ENCODE measurements around the gene PABPC3. TPM values are rescaled to one million over a fixed set of nuclear protein-coding genes. Genes with fewer than 3 reads are reported as not detected.

PABPC3 gene
- total and polyA plus RNA-seq, 2 of the 4 experiments (the other 2 are of a cell fraction) = 0.15 to 0.18 TPM

DNA sequence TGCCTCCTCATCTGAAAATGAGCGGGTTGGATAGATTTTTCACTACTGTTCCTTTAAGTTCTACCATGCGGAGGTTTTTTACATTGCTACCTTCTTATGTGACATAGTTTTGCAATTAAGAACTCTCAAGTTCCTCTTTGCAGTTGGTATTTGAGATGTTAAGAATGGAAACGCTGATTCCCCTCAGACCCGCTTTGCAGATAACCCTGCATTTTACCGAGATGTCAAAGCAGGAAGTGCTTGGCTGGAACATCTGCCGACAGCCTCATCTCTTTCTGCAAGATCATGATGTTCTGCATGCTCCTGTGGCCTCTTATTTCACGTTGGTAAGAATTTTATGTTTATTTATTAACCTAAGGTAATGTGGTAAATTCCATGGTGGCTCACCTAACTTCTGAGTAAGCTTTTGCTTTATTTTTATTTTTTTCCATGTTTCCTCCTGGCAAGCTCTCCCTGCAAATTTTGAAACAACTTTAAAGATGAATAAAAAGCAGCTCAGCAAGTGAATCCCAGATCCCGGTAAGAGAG, 22.5 kb downstream of the PABPC3 start:
- Histone ChIP-seq H3K27ac (ENCODE audit: insufficient read depth, low read length) (no peak overlapping the region), H4K8ac (ENCODE audit: low read depth in 2 of 2, low read length in 2 of 2) (no peak overlapping the region), H3K79me1 (ENCODE audit: low read depth in 1 of 2, low read length in 2 of 2) (no peaks in the 10 kb centered on the region), H3K4me1 (ENCODE audit: control insufficient read depth, insufficient read depth, low read length) (no peaks in the 10 kb centered on the region), H3K9ac (ENCODE audit: low read depth, low read length) (no peak overlapping the region), H2AFZ (replicated peaks; ENCODE audit: low read length, poor library complexity) (no peak overlapping the region), H4K5ac (ENCODE audit: low read depth, low read length) (no peak overlapping the region), H2BK120ac (ENCODE audit: low read depth, low read length) (no peak overlapping the region), H3K36me3 (ENCODE audit: control insufficient read depth, insufficient read depth, low read length) (no peaks in the 10 kb centered on the region), H4K91ac (ENCODE audit: insufficient read depth, low read depth, low read length) (no peak overlapping the region), H2AK5ac (ENCODE audit: low read depth, low read length) (no peak overlapping the region), H2AK9ac (replicated peaks; ENCODE audit: low read depth, low read length, poor library complexity) (no peak overlapping the region), H4K20me1 (ENCODE audit: insufficient read depth, low read length) (no peaks in the 10 kb centered on the region), H3K14ac (replicated peaks; ENCODE audit: low read depth, low read length) (no peak overlapping the region), H3K9me1 (ENCODE audit: insufficient read depth, low read length) (no peaks in the 10 kb centered on the region), H3K4me3 (ENCODE audit: insufficient read depth, low read depth, low read length) (no peak overlapping the region), H3K4ac (ENCODE audit: low read depth, low read length) (no peak overlapping the region), H3K27me3 (ENCODE audit: control insufficient read depth, insufficient read depth, low read length) (peaks cover 2% of the 10 kb centered on the region), H2BK5ac (ENCODE audit: low read depth, low read length, poor library complexity, severe bottlenecking) (no peak overlapping the region), H3K23ac (ENCODE audit: low read depth, low read length) (no peak overlapping the region), H3K56ac (ENCODE audit: extremely low read depth, insufficient read depth, low read length) (no peak overlapping the region), H3K4me2 (ENCODE audit: low read depth, low read length) (no peak overlapping the region), H2BK20ac (ENCODE audit: low read depth, low read length) (no peak overlapping the region), H3K9me3 (ENCODE audit: control insufficient read depth, insufficient read depth, low read length) (no peaks in the 10 kb centered on the region), H3K18ac (ENCODE audit: low read depth, low read length) (no peak overlapping the region), H2BK15ac (ENCODE audit: low read depth, low read length) (no peak overlapping the region)
- no peak for ATAC-seq (ENCODE audit: low read depth)
- in situ Hi-C loops (cut with MboI; ENCODE audit: low sequenced_read_pairs) = no loop called here
- CTCF ChIA-PET = no interaction called here
- no peak for DNase-seq
- POLR2A ChIA-PET (ENCODE audit: unreplicated experiment) = no interaction called here
- dilution Hi-C loops (cut with HindIII; ENCODE audit: low sequenced_read_pairs, unreplicated experiment) = no loop called here
- no CpG with 5 or more reads among the region's 8 CpGs for WGBS, 2 experiments (ENCODE audit: extremely low coverage in 2 of 2, insufficient read length in 1 of 2)
- TF ChIP-seq BHLHE40 (IDR thresholded peaks at IDR 0.05; ENCODE audit: low read depth, low read length) (no peak), RCOR1 (IDR thresholded peaks at IDR 0.05; ENCODE audit: insufficient replicate concordance, low read length) (no peak), MAFK (IDR thresholded peaks at IDR 0.05; ENCODE audit: low read depth, low read length) (no peak), POLR2A (IDR thresholded peaks at IDR 0.05; ENCODE audit: low read depth, low read length) (no peak), RAD21 (IDR thresholded peaks at IDR 0.05; ENCODE audit: low read length) (no peak), NFE2L2 (IDR thresholded peaks at IDR 0.05; ENCODE audit: low read depth, low read length) (no peak)
- no TSS peak for BruUV-seq (replicated peaks)
- intact Hi-C loops (cut with micrococcal nuclease) = no loop called here

Measured in IMR-90 (cell line).